Fibroblast of lung (primary cell): ENCODE results near the gene PMFBP1. TPM values are rescaled to one million over a fixed set of nuclear protein-coding genes. Genes with fewer than 3 reads are reported as not detected.

Source experiments
- DNase-seq, 2 donors: peaks; one replicate each; pipeline versions ENCODE4 v3.0.0 to v3.0.0-alpha.2; 2010; ENCODE audit warnings: low read depth in 2 of 2
- H2AFZ ChIP-seq: 2 replicates; pipeline ENCODE4 v1.5.1; 2012; ENCODE audit warnings: low read length, control low read depth, inconsistent platforms
- H3K27ac ChIP-seq: 2 replicates; pipeline ENCODE4 v1.5.1; 2011; ENCODE audit warnings: low read length, control low read depth; ENCODE audit not compliant: insufficient read depth
- H3K27me3 ChIP-seq: 2 replicates; pipeline ENCODE4 v1.5.1; 2011; ENCODE audit warnings: mild to moderate bottlenecking, low read length; ENCODE audit not compliant: control insufficient read depth, insufficient read depth
- H3K36me3 ChIP-seq: 2 replicates; pipeline ENCODE4 v1.5.1; 2011; ENCODE audit warnings: low read length; ENCODE audit not compliant: control insufficient read depth, insufficient read depth
- H3K4me1 ChIP-seq: 2 replicates; pipeline ENCODE4 v1.5.1; 2011; ENCODE audit warnings: low read length; ENCODE audit not compliant: control insufficient read depth, insufficient read depth; ENCODE audit errors: extremely low read depth
- H3K4me2 ChIP-seq: 2 replicates; pipeline ENCODE4 v1.5.1; 2011; ENCODE audit warnings: low read length, control low read depth; ENCODE audit not compliant: insufficient read depth; ENCODE audit errors: extremely low read depth
- H3K4me3 ChIP-seq, 4 experiments: fragments of 200-600 bp in 1 of 4; sonication (generic) in 1 of 4; replicated peaks in 1 of 4; 2 replicates each; pipeline ENCODE4 v1.5.1; 2011 to 2016; ENCODE audit warnings: low read length in 4 of 4, low read depth in 3 of 4, mild to moderate bottlenecking in 3 of 4, control low read depth in 2 of 4, inconsistent platforms in 1 of 4, mixed read lengths in 1 of 4; ENCODE audit not compliant: insufficient read depth in 1 of 4; ENCODE audit errors: control extremely low read depth in 1 of 4
- H3K79me2 ChIP-seq: 2 replicates; pipeline ENCODE4 v1.5.1; 2012; ENCODE audit warnings: mild to moderate bottlenecking, low read length, inconsistent platforms; ENCODE audit not compliant: control insufficient read depth, insufficient read depth
- H3K9ac ChIP-seq: 2 replicates; pipeline ENCODE4 v1.5.1; 2011; ENCODE audit warnings: mild to moderate bottlenecking, low read length, control low read depth; ENCODE audit not compliant: insufficient read depth
- H3K9me3 ChIP-seq: 2 replicates; pipeline ENCODE4 v1.5.1; 2012; ENCODE audit warnings: low read depth, low read length; ENCODE audit not compliant: control insufficient read depth, insufficient read depth
- H4K20me1 ChIP-seq: 2 replicates; pipeline ENCODE4 v1.5.1; 2011; ENCODE audit warnings: low read length; ENCODE audit not compliant: control insufficient read depth, insufficient read depth; ENCODE audit errors: extremely low read depth
- EZH2 ChIP-seq: IDR thresholded peaks from 2 replicates; pipeline ENCODE4 v1.5.1; 2012; ENCODE audit warnings: low read length, control low read depth, mild to moderate bottlenecking; ENCODE audit errors: missing control alignments
- polyA plus RNA-seq, 2 donors: library from polyadenylated mRNA; depleted of rRNA in 1 of 2; stranded (reverse) in 1 of 2; unstranded in 1 of 2; fragments of >200 nt; gene quantifications; 2 replicates each; pipeline ENCODE4 v1.2.1, GENCODE V29; 2011 to 2012; ENCODE audit warnings: missing spikeins in 1 of 2
- total RNA-seq: library from RNA; depleted of rRNA; stranded (reverse); fragments of >200 nt; gene quantifications from 2 replicates; pipeline ENCODE4 v1.2.1, GENCODE V29; 2014
- TF ChIP-seq, protein P1 (sequence below), 2 donors: IDR thresholded peaks in 1 of 2; conservative IDR thresholded peaks in 1 of 2; 1 replicate in 1 of 2; 2 replicates in 1 of 2; pipeline ENCODE4 v1.5.1; 2011 to 2012; ENCODE audit warnings: low read length in 2 of 2, control low read depth in 1 of 2, inconsistent platforms in 1 of 2, low read depth in 1 of 2, mild to moderate bottlenecking in 1 of 2

PMFBP1 gene
- total and polyA plus RNA-seq, 2 donors (not counting 1 experiment from before 2014, with no cell fraction given) = 0.12 to 0.17 TPM

DNA sequence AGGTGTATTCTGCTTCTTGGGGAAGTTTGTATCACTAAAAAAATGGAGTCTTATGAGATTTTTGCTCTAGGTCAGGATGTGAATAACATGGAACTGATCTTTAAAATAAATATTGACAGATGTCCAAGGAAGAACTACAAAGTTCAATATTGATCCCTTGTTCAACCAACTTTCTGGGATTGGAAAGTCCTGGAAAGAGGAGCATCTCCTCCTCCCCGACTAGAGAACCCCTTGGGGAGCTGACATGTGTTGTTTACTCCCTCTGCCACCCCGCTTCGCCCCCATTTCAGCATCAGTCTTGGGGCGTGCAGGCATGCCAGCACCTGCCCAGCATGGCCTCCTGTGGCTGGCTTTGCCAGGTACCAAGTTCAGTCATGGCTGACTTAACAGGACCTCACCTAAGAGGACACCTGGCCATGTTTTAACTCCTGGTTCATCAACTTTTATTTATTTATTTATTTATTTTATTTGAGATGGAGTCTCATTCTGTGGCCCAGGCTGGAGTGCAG, 33.8 kb downstream of the PMFBP1 start:
- no peak overlapping the region for H3K9ac ChIP-seq
- no peak overlapping the region for H3K4me2 ChIP-seq
- DNase-seq = no peak
- no peaks in the 10 kb centered on the region for H3K27me3 ChIP-seq
- H3K36me3 ChIP-seq = no peaks in the 10 kb centered on the region
- H3K9me3 ChIP-seq = no peaks in the 10 kb centered on the region
- no peaks in the 10 kb centered on the region for H3K4me1 ChIP-seq
- H3K79me2 ChIP-seq = no peaks in the 10 kb centered on the region
- no peak overlapping the region for H3K27ac ChIP-seq
- H2AFZ ChIP-seq = no peak overlapping the region
- no peak overlapping the region for H3K4me3 ChIP-seq
- TF ChIP-seq, protein P1, sequence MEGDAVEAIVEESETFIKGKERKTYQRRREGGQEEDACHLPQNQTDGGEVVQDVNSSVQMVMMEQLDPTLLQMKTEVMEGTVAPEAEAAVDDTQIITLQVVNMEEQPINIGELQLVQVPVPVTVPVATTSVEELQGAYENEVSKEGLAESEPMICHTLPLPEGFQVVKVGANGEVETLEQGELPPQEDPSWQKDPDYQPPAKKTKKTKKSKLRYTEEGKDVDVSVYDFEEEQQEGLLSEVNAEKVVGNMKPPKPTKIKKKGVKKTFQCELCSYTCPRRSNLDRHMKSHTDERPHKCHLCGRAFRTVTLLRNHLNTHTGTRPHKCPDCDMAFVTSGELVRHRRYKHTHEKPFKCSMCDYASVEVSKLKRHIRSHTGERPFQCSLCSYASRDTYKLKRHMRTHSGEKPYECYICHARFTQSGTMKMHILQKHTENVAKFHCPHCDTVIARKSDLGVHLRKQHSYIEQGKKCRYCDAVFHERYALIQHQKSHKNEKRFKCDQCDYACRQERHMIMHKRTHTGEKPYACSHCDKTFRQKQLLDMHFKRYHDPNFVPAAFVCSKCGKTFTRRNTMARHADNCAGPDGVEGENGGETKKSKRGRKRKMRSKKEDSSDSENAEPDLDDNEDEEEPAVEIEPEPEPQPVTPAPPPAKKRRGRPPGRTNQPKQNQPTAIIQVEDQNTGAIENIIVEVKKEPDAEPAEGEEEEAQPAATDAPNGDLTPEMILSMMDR (conservative IDR thresholded peaks at IDR 0.05 in 1 of 2, IDR thresholded peaks at IDR 0.05 in 1 of 2; ENCODE audit: low read depth in 1 of 2, low read length in 2 of 2) = no peak
- H4K20me1 ChIP-seq = no peaks in the 10 kb centered on the region

DNA sequence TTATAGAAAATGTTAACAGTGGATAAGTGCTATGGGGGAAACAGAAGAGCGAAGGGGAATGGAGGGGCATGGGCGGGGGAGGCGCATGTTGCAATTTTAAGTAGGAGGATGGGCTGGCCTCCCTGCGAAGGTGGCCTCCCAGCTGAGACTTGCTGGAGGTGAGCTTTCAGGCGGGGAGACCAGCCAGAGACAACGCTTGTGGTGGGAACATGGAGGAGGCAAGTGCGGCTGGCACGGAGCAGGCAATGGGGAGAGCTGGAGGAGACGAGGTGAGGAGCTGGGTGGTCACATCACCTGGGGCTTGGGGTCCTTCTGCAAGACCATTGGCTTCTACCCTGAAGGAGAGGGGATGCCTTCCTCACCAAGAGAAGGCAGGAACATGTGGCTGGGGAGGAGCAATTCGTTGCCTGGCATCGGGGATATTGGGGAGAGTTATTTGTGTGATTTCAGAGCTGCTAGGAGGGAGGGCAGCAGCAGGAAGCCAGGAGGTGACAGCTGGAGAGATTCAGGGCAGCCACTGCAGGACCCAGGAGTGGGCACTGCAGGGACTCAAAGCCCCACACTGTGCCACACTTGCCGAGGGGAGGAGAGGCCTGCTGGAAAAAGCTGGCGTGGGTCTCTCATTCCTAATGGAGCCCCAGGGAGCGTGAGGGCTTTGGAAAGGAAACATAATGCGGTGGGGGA, 34.4 kb downstream of the PMFBP1 start:
- Histone ChIP-seq H3K4me1 (no peaks in the 10 kb centered on the region), H3K27ac (no peak overlapping the region), H3K79me2 (no peaks in the 10 kb centered on the region), H3K27me3 (no peaks in the 10 kb centered on the region), H3K36me3 (no peaks in the 10 kb centered on the region), H4K20me1 (no peaks in the 10 kb centered on the region), H2AFZ (no peak overlapping the region), H3K9ac (no peak overlapping the region), H3K9me3 (no peaks in the 10 kb centered on the region), H3K4me2 (no peak overlapping the region), H3K4me3 (no peak overlapping the region)
- TF ChIP-seq EZH2 = no peak
- TF ChIP-seq, protein P1 (conservative IDR thresholded peaks at IDR 0.05 in 1 of 2, IDR thresholded peaks at IDR 0.05 in 1 of 2; ENCODE audit: low read depth in 1 of 2, low read length in 2 of 2) = no peak
- DNase-seq = no peak

DNA sequence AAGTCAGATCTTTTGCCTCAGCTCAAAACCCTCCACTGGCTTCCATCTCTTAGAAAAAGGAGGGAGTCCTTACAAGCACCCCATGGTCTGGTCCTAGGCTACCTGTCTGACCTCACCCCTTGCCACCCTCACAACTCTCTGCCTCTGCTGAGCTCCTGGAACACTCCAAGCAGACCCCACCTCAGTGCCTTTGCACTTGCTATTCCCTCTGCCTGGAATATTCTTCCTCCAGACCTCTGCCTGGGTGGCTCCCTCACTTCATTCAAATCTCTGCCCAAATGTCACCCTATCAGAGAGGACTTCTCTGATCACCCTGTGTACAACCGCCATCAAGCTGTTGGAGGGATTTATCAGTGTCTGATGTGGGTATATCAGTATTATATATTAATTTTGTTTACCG, 37.4 kb downstream of the PMFBP1 start:
- Histone ChIP-seq H3K27me3 (no peaks in the 10 kb centered on the region), H3K4me3 (no peak overlapping the region), H3K9me3 (no peaks in the 10 kb centered on the region), H2AFZ (no peak overlapping the region), H3K4me1 (no peaks in the 10 kb centered on the region), H3K27ac (no peak overlapping the region), H3K4me2 (no peak overlapping the region), H3K36me3 (no peaks in the 10 kb centered on the region), H3K9ac (no peak overlapping the region), H3K79me2 (no peaks in the 10 kb centered on the region), H4K20me1 (no peaks in the 10 kb centered on the region)
- DNase-seq = no peak
- TF ChIP-seq EZH2 = no peak
- TF ChIP-seq, protein P1 (conservative IDR thresholded peaks at IDR 0.05 in 1 of 2, IDR thresholded peaks at IDR 0.05 in 1 of 2; ENCODE audit: low read depth in 1 of 2, low read length in 2 of 2) = no peak
